Omental fat pad (tissue), 4 donors: ENCODE measurements around the gene HSD3B2. TPM values are rescaled to one million over a fixed set of nuclear protein-coding genes. Genes with fewer than 3 reads are reported as not detected.

Experiments used
- ATAC-seq: fragments of 150-250 bp; one replicate; pipeline ENCODE4 v1.9.1; 2016; ENCODE audit warnings: mild to moderate bottlenecking, moderate library complexity; ENCODE audit not compliant: low FRiP score
- DNase-seq: peaks from one replicate; pipeline ENCODE4 v3.0.0-alpha.2; 2019; ENCODE audit warnings: low spot score
- CTCF ChIP-seq, 3 donors: fragments of 450-650 bp; IDR thresholded peaks; one replicate each; pipeline ENCODE4 v1.5.1; 2016 to 2017; ENCODE audit warnings: antibody characterized with exemption in 3 of 3, mild to moderate bottlenecking in 3 of 3, moderate library complexity in 2 of 3
- total RNA-seq, 4 donors: library from RNA; depleted of rRNA; stranded (reverse); fragments of >200 nt; gene quantifications; one replicate each; pipeline ENCODE4 v1.1.0, GENCODE V29; 2016

Gene HSD3B2
- total RNA-seq, 4 donors from 2014 or later: 0.63 TPM; not detected in 3

- ATAC-seq: no peak
- no peak for TF ChIP-seq CTCF (IDR thresholded peaks at IDR 0.05)
- no peak for DNase-seq
Observed at GRCh38 chr1:119472080-119472818, 57.3 kb downstream of the HSD3B2 start.

Other genes starting within 250 kb of the HSD3B2 start
- not detected for gene HAO2, start 46.4 kb upstream of the HSD3B2 start, total RNA-seq
- not detected for gene HSD3B1, start 92.1 kb downstream of the HSD3B2 start, total RNA-seq
- 10 to 100 TPM in 1 of 4 donors, 1 to 10 TPM in 3; 6.5 to 13.1 (median 8.8) TPM for gene ZNF697, start 233.1 kb downstream of the HSD3B2 start, total RNA-seq